Skin of body (tissue), 2 donors: Measurements from ENCODE around the gene ATP5F1D. TPM values are rescaled to one million over a fixed set of nuclear protein-coding genes. Genes with fewer than 3 reads are reported as not detected.
"Not testable (repeated sequence)": the region's sequence is repeated elsewhere in the genome, so short reads cannot be mapped to it uniquely, and the experiment has no call there.

Experiments
- DNase-seq: peaks from one replicate; lab custom pipeline; 2025; lab: John Stamatoyannopoulos, UW
- total RNA-seq: library from RNA; depleted of rRNA; stranded (reverse); fragments of >200 nt; gene quantifications from one replicate; pipeline ENCODE4 v1.2.3, GENCODE V29; 2014

The ATP5F1D gene
- total RNA-seq, 1 donor from 2014 or later: 22.9 TPM

DNA sequence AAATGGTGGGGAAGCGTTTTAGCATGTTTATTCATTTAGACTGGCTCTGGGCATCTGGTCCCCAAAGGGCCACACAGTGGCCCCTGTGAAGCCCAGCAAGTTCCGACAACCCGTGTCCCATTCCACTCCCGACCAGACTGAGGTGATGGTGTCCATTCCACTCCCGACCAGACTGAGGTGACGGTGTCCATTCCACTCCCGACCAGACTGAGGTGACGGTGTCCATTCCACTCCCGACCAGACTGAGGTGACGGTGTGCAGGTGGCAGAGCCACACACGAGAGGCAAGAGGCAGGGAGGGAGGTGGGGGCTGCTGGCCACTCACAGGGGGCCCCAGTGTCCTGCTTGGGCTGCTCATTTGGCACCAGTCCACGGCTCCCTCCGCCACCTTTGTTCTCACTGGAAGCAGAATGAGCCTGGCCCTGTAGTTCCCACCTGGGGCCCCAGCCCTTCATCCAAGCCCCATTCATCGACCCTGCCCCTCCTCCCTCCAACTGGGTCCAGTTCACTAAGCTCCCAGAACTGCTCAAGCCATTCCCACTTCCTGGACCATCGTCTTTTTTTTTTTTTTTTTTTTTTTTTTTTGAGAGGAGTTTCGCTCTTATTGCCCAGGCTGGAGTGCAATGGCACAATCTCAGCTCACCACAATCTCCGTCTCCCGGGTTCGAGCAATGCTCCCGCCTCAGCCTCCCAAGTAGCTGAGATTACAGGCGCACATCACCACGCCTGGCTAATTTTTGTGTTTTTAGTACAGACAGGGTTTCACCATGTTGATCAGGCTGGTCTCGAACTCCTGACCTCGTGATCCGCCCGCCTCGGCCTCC is 4.9 kb downstream of the ATP5F1D start:
- DNase-seq: not testable (repeated sequence)

DNA sequence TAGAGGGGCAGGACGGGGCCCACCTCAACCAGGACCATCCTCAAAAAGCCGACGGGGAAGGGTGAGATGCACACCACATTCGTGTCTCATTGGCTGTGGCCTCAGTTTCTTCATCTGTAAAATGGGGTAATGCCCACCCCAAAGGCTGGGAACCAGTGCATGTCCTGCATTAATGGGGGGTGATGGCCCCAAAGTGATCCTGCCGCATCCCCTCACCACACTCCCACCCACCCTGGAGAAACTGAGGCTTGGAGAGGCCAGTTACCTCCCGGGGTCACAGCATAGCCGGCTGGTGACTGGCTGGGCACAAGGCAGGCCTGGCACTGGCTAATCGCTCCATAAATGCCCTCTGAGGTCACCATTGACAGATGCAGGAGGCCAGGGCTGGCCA is 6.2 kb downstream of the ATP5F1D start:
- no peak for DNase-seq

GRCh38 chr19:1248139-1248785 is 6.7 kb downstream of the ATP5F1D start, which contains the start of gene MIDN:
TSS of gene MIDN (plus strand) at chr19:1248583. CDS start at chr19:1250297, 1,714 bp downstream.
- peak; percentile 63 for DNase-seq

GRCh38 chr19:1248786-1249297 is 7.3 kb downstream of the ATP5F1D start:
- DNase-seq: peak; percentile 73

GRCh38 chr19:1249298-1249989 is 7.9 kb downstream of the ATP5F1D start:
- peak; percentile 91 for DNase-seq

DNA sequence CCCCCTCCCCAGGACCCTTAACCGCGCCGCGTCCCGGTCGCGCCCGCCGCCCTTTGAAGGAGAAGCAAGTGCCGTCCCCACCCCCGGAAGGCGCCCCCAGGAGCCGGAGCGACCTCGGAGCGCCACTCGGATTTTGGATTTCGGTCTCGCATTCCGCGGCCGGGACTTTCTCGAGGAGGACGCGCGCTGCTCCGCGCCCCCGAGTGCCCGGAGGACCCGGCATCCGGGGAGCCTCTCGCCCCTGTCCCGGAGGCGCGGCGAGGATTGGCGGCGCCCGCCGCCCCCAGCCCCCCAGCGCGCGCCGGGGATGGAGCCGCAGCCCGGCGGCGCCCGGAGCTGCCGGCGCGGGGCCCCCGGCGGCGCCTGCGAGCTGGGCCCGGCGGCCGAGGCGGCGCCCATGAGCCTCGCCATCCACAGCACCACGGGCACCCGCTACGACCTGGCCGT is 8.5 kb downstream of the ATP5F1D start:
- no peak for DNase-seq

GRCh38 chr19:1250437-1251260 is 9.1 kb downstream of the ATP5F1D start:
- no peak for DNase-seq

- no peak for DNase-seq
Measured at GRCh38 chr19:1251330-1252220, 10.0 kb downstream of the ATP5F1D start.

- no peak for DNase-seq
Measured at GRCh38 chr19:1252221-1252820, 10.8 kb downstream of the ATP5F1D start.

GRCh38 chr19:1252821-1253513 is 11.4 kb downstream of the ATP5F1D start:
- peak; percentile 83 for DNase-seq

DNA sequence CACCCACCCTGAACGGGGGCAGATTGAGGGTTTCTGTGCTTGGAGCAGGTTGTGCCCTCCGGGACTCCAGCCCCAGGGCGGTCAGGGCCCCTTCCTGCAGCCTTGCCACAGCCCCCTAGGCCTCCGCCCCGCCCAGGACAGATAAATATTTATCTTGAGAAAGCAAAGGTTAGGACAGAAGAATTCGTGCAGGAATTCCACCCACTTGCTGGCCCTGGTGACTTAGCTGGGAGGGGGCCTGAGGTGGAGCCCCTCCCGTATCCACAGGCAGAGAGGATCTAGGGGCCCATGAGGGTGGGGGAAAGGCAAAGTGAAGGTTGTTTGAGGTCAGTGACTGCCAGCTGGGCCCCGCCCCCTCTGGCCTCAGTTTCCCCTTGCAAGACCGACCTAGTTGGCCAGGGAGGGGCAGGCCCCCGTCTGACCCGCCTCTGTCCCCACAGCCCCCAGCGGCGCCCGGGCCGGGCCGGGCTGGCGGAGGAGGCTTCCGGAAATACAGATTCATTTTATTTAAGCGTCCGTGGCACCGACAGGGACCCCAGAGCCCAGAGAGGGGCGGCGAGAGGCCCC is 12.0 kb downstream of the ATP5F1D start:
- DNase-seq: no peak

- DNase-seq: no peak
Measured at GRCh38 chr19:1254081-1254527, 12.6 kb downstream of the ATP5F1D start.

DNA sequence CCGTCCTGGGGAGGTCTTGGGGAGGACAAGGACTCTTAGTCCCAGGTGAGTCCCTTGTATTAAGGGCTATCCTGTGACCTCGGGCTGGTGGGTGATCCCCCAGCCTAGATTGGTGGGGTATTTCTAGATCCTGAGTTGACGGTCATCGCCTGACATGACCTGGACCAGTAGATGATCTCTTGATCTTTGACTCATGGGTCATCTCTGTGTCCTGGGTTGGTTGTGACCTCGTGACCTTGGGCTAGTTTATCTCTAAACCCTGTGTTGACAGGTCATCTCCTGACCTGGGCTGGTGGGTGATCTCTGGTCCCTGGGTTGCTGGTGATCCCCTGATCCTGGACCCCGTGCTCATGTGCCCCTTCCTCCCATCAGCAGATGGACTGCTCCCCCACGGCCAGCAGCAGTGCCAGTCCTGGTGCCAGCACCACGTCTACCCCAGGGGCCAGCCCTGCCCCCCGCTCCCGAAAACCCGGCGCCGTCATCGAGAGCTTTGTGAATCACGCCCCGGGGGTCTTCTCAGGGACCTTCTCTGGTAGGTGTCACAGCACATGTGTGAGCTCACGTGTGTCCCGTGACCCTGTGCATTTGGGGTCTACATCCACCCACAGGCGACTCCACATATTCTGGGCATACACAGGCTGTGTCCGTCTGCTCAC is 13.1 kb downstream of the ATP5F1D start:
- DNase-seq: no peak

DNA sequence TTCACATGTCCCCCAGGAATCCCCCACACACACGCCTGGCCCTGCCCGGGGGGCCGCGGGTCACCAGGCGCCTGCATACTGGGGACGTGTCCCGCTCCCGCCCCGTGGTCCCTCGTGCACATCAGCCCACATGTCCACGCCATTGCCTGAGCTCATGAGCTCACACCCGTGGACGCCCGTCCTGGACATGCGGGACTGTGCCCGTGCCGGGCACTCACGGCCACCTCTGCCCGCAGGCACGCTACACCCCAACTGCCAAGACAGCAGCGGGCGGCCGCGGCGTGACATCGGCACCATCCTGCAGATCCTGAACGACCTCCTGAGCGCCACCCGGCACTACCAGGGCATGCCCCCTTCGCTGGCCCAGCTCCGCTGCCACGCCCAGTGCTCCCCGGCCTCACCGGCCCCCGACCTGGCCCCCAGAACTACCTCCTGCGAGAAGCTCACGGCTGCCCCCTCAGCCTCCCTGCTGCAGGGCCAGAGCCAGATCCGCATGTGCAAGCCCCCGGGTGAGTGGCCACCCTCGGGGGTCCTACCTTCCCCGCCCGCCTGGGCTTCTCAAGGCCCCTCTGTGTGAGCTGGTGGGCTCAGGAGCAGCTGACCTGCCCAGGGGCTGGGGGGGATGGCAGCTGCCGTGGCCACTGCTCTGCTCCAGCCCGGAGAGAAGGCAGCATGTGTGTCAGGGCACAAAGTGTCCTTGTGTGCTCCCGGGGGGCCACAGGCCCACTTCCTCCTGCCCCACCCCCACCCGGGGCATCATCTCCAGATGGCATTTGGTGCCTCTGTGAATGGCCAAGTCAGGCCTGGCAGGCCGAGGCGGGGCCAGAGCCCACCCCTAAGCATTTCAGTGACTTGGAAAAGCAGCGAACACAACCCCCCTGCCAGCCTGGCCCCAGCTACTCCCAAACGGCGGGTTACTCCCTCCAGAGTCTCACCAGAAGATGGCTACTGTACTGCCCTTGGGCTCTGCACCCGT is 13.9 kb downstream of the ATP5F1D start:
- no peak for DNase-seq

DNA sequence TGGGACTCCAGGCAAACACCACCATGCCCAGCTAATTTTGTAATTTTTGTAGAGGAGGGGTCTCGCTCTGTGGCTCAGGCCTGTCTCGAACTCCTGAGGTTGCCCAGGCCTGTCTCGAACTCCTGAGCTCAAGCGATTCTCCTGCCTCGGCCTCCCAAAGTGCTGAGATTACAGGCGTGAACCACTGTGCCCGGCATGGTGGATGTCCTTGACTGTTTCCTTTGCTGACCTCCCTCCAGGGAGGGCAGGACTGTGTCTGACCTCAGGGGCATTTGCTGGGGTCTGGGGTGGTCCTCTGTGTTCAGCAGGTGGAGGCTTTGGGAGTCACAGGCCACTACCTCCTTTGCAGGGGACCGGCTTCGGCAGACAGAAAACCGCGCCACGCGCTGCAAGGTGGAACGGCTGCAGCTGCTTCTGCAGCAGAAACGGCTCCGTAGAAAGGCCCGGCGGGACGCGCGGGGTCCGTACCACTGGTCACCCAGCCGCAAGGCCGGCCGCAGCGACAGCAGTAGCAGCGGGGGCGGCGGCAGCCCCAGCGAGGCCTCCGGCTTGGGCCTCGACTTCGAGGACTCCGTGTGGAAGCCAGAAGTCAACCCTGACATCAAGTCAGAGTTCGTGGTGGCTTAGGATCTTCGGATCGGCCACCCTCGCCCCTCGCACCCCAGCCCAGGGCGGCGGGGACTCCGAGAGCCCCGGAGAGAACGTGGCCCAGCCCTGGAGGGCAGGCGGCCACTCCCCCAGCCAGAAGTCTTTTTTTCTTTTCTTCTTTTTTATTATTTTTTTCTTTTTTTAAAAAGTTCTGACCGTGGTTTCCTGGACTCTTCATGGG is 15.3 kb downstream of the ATP5F1D start:
- DNase-seq: no peak
